H1 (cell line): ENCODE measurements around the gene EPM2A.

Experiments used
- CTCF ChIP-seq, 3 experiments: IDR thresholded peaks; 1 replicate in 2 of 3; 2 replicates in 1 of 3; pipeline versions ENCODE4 v1.5.1 to v1.6.1; 2011; ENCODE audit warnings: low read length in 3 of 3, mild to moderate bottlenecking in 3 of 3, inconsistent platforms in 2 of 3, low read depth in 1 of 3, moderate library complexity in 1 of 3; ENCODE audit not compliant: insufficient read depth in 1 of 3; ENCODE audit errors: control extremely low read depth in 1 of 3
- NANOG ChIP-seq: IDR thresholded peaks from 2 replicates; pipeline ENCODE4 v1.6.1; 2011; ENCODE audit warnings: low read length, low read depth, mild to moderate bottlenecking, inconsistent platforms; ENCODE audit not compliant: insufficient read depth, poor library complexity, severe bottlenecking
- POLR2AphosphoS5 ChIP-seq: IDR thresholded peaks from 2 replicates; pipeline ENCODE4 v1.6.1; 2011; ENCODE audit warnings: low read depth, low read length
- RAD21 ChIP-seq, 2 experiments: IDR thresholded peaks in 1 of 2; conservative IDR thresholded peaks in 1 of 2; 2 replicates each; pipeline ENCODE4 v1.6.1; 2011; ENCODE audit warnings: low read depth in 2 of 2, low read length in 2 of 2, improper control_type of control experiment in 1 of 2, inconsistent platforms in 1 of 2, mild to moderate bottlenecking in 1 of 2, moderate library complexity in 1 of 2
- RFX5 ChIP-seq: IDR thresholded peaks from 2 replicates; pipeline ENCODE4 v1.6.1; 2011; ENCODE audit warnings: low read depth, low read length, improper control_type of control experiment, borderline replicate concordance
- TAF1 ChIP-seq: IDR thresholded peaks from 2 replicates; pipeline ENCODE4 v1.6.1; 2011; ENCODE audit warnings: mild to moderate bottlenecking, low read depth, low read length

- no peak for TF ChIP-seq POLR2AphosphoS5
- no peak for TF ChIP-seq CTCF (IDR thresholded peaks at IDR 0.05; ENCODE audit: control extremely low read depth in 1 of 3, insufficient read depth in 1 of 3, low read depth in 1 of 3, low read length in 3 of 3)
- no peak for TF ChIP-seq NANOG
- TF ChIP-seq RFX5, result no peak
- TF ChIP-seq RAD21 (IDR thresholded peaks at IDR 0.05 in 1 of 2, conservative IDR thresholded peaks at IDR 0.05 in 1 of 2; ENCODE audit: low read depth in 2 of 2, low read length in 2 of 2), result no peak
- no peak for TF ChIP-seq TAF1
Observed at GRCh38 chr6:145743332-145743731, 8.0 kb upstream of the EPM2A start.
